Measurements from ENCODE around the gene ZNF512. TPM values are rescaled to one million over a fixed set of nuclear protein-coding genes. Genes with fewer than 3 reads are reported as not detected.
"Not testable (repeated sequence)": the region's sequence is repeated elsewhere in the genome, so short reads cannot be mapped to it uniquely, and the experiment has no call there.

Gene ZNF512
- total and polyA plus RNA-seq, 7 experiments from 2014 or later: 26.6 to 64.6 (median 48.6) TPM

GRCh38 chr2:27545348-27546141, 37.3 kb upstream of the ZNF512 start:
- Mint-ChIP-seq H3K27me3 (peaks cover 0 to 2% (median 0%) of the 10 kb centered on the region in 5 donors), H3K4me1 (no peaks in the 10 kb centered on the region), H3K36me3 (peaks cover 0 to 4% (median 3%) of the 10 kb centered on the region in 5 donors), H3K4me3 (no peak overlapping the region), H3K27ac (no peak overlapping the region), H3K9me3 (peaks cover 0 to 14% (median 2%) of the 10 kb centered on the region in 11 donors)
- Histone ChIP-seq H3K4me1 (ENCODE audit: control insufficient read depth in 2 of 2, insufficient read depth in 2 of 2, low read length in 2 of 2) (no peaks in the 10 kb centered on the region), H3K27me3 (ENCODE audit: control insufficient read depth in 2 of 2, insufficient read depth in 2 of 2, low read length in 2 of 2) (no peaks in the 10 kb centered on the region), H3K4me3 (ENCODE audit: low read length) (no peak overlapping the region), H3K9me3 (ENCODE audit: control insufficient read depth in 2 of 3, low read length in 3 of 3) (no peaks in the 10 kb centered on the region), H3K36me3 (ENCODE audit: control insufficient read depth in 2 of 3, insufficient read depth in 3 of 3, low read length in 3 of 3) (no peaks in the 10 kb centered on the region), H3K27ac (ENCODE audit: low read depth, low read length) (no peak overlapping the region)
- intact Hi-C loops (cut with micrococcal nuclease): no loop called here
- CTCF ChIA-PET: no interaction called here
- no peak for DNase-seq
- POLR2A ChIA-PET: no interaction called here
- no peak for ATAC-seq

GRCh38 chr2:27549303-27549702, 33.5 kb upstream of the ZNF512 start:
- Mint-ChIP-seq H3K9me3 (peaks cover 0 to 14% (median 2%) of the 10 kb centered on the region in 11 donors), H3K4me1 (no peaks in the 10 kb centered on the region), H3K27me3 (peaks cover 0 to 27% (median 0%) of the 10 kb centered on the region in 5 donors), H3K27ac (no peak overlapping the region), H3K4me3 (no peak overlapping the region), H3K36me3 (peaks cover 0 to 4% (median 3%) of the 10 kb centered on the region in 5 donors)
- ATAC-seq (no peak), DNase-seq (no peak)
- Histone ChIP-seq H3K9me3 (ENCODE audit: control insufficient read depth in 2 of 3, low read length in 3 of 3) (no peaks in the 10 kb centered on the region), H3K27ac (ENCODE audit: low read depth, low read length) (no peak overlapping the region), H3K27me3 (ENCODE audit: control insufficient read depth in 2 of 2, insufficient read depth in 2 of 2, low read length in 2 of 2) (no peaks in the 10 kb centered on the region), H3K4me1 (ENCODE audit: control insufficient read depth in 2 of 2, insufficient read depth in 2 of 2, low read length in 2 of 2) (no peaks in the 10 kb centered on the region), H3K4me3 (ENCODE audit: low read length) (no peak overlapping the region), H3K36me3 (ENCODE audit: control insufficient read depth in 2 of 3, insufficient read depth in 3 of 3, low read length in 3 of 3) (no peaks in the 10 kb centered on the region)
- intact Hi-C loops (cut with micrococcal nuclease): no loop called here
- ChIA-PET CTCF (no interaction called here), POLR2A (no interaction called here)

- no peaks in the 10 kb centered on the region for H3K36me3 ChIP-seq (ENCODE audit: control insufficient read depth in 2 of 3, insufficient read depth in 3 of 3, low read length in 3 of 3)
- Mint-ChIP-seq H3K36me3 (peaks cover 0 to 4% (median 0%) of the 10 kb centered on the region in 5 donors), H3K27me3 (peaks cover 0 to 37% (median 0%) of the 10 kb centered on the region in 5 donors), H3K4me3 (no peak overlapping the region), H3K4me1 (no peaks in the 10 kb centered on the region), H3K27ac (no peak overlapping the region), H3K9me3 (peaks cover 0 to 5% (median 2%) of the 10 kb centered on the region in 11 donors)
- ChIA-PET CTCF (no interaction called here), POLR2A (no interaction called here)
- no peaks in the 10 kb centered on the region for H3K4me1 ChIP-seq (ENCODE audit: control insufficient read depth in 2 of 2, insufficient read depth in 2 of 2, low read length in 2 of 2)
- H3K4me3 ChIP-seq (ENCODE audit: low read length): no peak overlapping the region
- no peak overlapping the region for H3K27ac ChIP-seq (ENCODE audit: low read depth, low read length)
- no peak for DNase-seq
- intact Hi-C loops (cut with micrococcal nuclease): no loop called here
- H3K27me3 ChIP-seq (ENCODE audit: control insufficient read depth in 2 of 2, insufficient read depth in 2 of 2, low read length in 2 of 2): no peaks in the 10 kb centered on the region
- no peaks in the 10 kb centered on the region for H3K9me3 ChIP-seq (ENCODE audit: control insufficient read depth in 2 of 3, low read length in 3 of 3)
- ATAC-seq: no peak
Measured at GRCh38 chr2:27551514-27551913, 31.3 kb upstream of the ZNF512 start.

- ATAC-seq (no peak), DNase-seq (no peak)
- no peaks in the 10 kb centered on the region for H3K36me3 Mint-ChIP-seq
- H3K4me3 ChIP-seq (ENCODE audit: low read length): no peak overlapping the region
- no peaks in the 10 kb centered on the region for H3K9me3 Mint-ChIP-seq
- CTCF ChIA-PET: no interaction called here
- no peak overlapping the region for H3K27ac ChIP-seq (ENCODE audit: low read depth, low read length)
- H3K36me3 ChIP-seq (ENCODE audit: control insufficient read depth in 2 of 3, insufficient read depth in 3 of 3, low read length in 3 of 3): no peaks in the 10 kb centered on the region
- peaks cover 0 to 37% (median 0%) of the 10 kb centered on the region in 5 donors for H3K27me3 Mint-ChIP-seq
- no peak overlapping the region for H3K4me3 Mint-ChIP-seq
- no peaks in the 10 kb centered on the region for H3K9me3 ChIP-seq (ENCODE audit: control insufficient read depth in 2 of 3, low read length in 3 of 3)
- no peaks in the 10 kb centered on the region for H3K4me1 ChIP-seq (ENCODE audit: control insufficient read depth in 2 of 2, insufficient read depth in 2 of 2, low read length in 2 of 2)
- POLR2A ChIA-PET: no interaction called here
- no peak overlapping the region for H3K27ac Mint-ChIP-seq
- intact Hi-C loops (cut with micrococcal nuclease): no loop called here
- no peaks in the 10 kb centered on the region for H3K4me1 Mint-ChIP-seq
- H3K27me3 ChIP-seq (ENCODE audit: control insufficient read depth in 2 of 2, insufficient read depth in 2 of 2, low read length in 2 of 2): no peaks in the 10 kb centered on the region
Measured at GRCh38 chr2:27552941-27553340, 29.9 kb upstream of the ZNF512 start.

GRCh38 chr2:27554451-27554850, 28.4 kb upstream of the ZNF512 start:
- DNase-seq; H3K27ac ChIP-seq (ENCODE audit: low read depth, low read length); H3K27me3 ChIP-seq (ENCODE audit: control insufficient read depth in 2 of 2, insufficient read depth in 2 of 2, low read length in 2 of 2); H3K27ac Mint-ChIP-seq; H3K4me3 Mint-ChIP-seq; intact Hi-C loops (cut with micrococcal nuclease); POLR2A ChIA-PET; H3K36me3 ChIP-seq (ENCODE audit: control insufficient read depth in 2 of 3, insufficient read depth in 3 of 3, low read length in 3 of 3); H3K4me1 ChIP-seq (ENCODE audit: control insufficient read depth in 2 of 2, insufficient read depth in 2 of 2, low read length in 2 of 2); H3K4me3 ChIP-seq (ENCODE audit: low read length); H3K9me3 ChIP-seq (ENCODE audit: control insufficient read depth in 2 of 3, low read length in 3 of 3); H3K36me3 Mint-ChIP-seq; CTCF ChIA-PET; ATAC-seq; H3K9me3 Mint-ChIP-seq; H3K4me1 Mint-ChIP-seq: not testable (repeated sequence)
- peaks cover 0 to 37% (median 4%) of the 10 kb centered on the region in 5 donors for H3K27me3 Mint-ChIP-seq

- CTCF ChIA-PET: no interaction called here
Measured at GRCh38 chr2:27559228-27559627, 23.6 kb upstream of the ZNF512 start.

GRCh38 chr2:27561060-27561459, 21.8 kb upstream of the ZNF512 start:
- no peaks in the 10 kb centered on the region for H3K27me3 ChIP-seq (ENCODE audit: control insufficient read depth in 2 of 2, insufficient read depth in 2 of 2, low read length in 2 of 2)
- ChIA-PET POLR2A (no interaction called here), CTCF (no interaction called here)
- H3K4me1 ChIP-seq (ENCODE audit: control insufficient read depth in 2 of 2, insufficient read depth in 2 of 2, low read length in 2 of 2): no peaks in the 10 kb centered on the region
- no peaks in the 10 kb centered on the region for H3K36me3 ChIP-seq (ENCODE audit: control insufficient read depth in 2 of 3, insufficient read depth in 3 of 3, low read length in 3 of 3)
- DNase-seq (no peak), ATAC-seq (no peak)
- Mint-ChIP-seq H3K36me3 (peaks cover 0 to 4% (median 0%) of the 10 kb centered on the region in 5 donors), H3K27me3 (peaks cover 11 to 28% (median 25%) of the 10 kb centered on the region in 5 donors), H3K27ac (no peak overlapping the region), H3K4me1 (peaks cover 0 to 5% (median 0%) of the 10 kb centered on the region in 7 donors), H3K4me3 (no peak overlapping the region), H3K9me3 (peaks cover 0 to under 1% (median 0%) of the 10 kb centered on the region in 11 donors)
- no peak overlapping the region for H3K4me3 ChIP-seq (ENCODE audit: low read length)
- intact Hi-C loops (cut with micrococcal nuclease): no loop called here
- H3K9me3 ChIP-seq (ENCODE audit: control insufficient read depth in 2 of 3, low read length in 3 of 3): no peaks in the 10 kb centered on the region
- no peak overlapping the region for H3K27ac ChIP-seq (ENCODE audit: low read depth, low read length)

More at GRCh38 chr2:27559228-27559627, 23.6 kb upstream of the ZNF512 start:
- H3K4me1 Mint-ChIP-seq: peaks cover 0 to 5% (median 0%) of the 10 kb centered on the region in 7 donors
- Histone ChIP-seq H3K4me1 (ENCODE audit: control insufficient read depth in 2 of 2, insufficient read depth in 2 of 2, low read length in 2 of 2) (no peaks in the 10 kb centered on the region), H3K9me3 (ENCODE audit: control insufficient read depth in 2 of 3, low read length in 3 of 3) (no peaks in the 10 kb centered on the region), H3K36me3 (ENCODE audit: control insufficient read depth in 2 of 3, insufficient read depth in 3 of 3, low read length in 3 of 3) (no peaks in the 10 kb centered on the region), H3K27ac (ENCODE audit: low read depth, low read length) (no peak overlapping the region), H3K27me3 (ENCODE audit: control insufficient read depth in 2 of 2, insufficient read depth in 2 of 2, low read length in 2 of 2) (no peaks in the 10 kb centered on the region), H3K4me3 (ENCODE audit: low read length) (no peak overlapping the region)
- H3K9me3 Mint-ChIP-seq: no peaks in the 10 kb centered on the region
- no peak overlapping the region for H3K27ac Mint-ChIP-seq
- no peak for ATAC-seq
- no peak overlapping the region for H3K4me3 Mint-ChIP-seq
- DNase-seq: no peak
- peaks cover 0 to 20% (median 14%) of the 10 kb centered on the region in 5 donors for H3K27me3 Mint-ChIP-seq
- intact Hi-C loops (cut with micrococcal nuclease): no loop called here
- POLR2A ChIA-PET: no interaction called here
- H3K36me3 Mint-ChIP-seq: peaks cover 0 to 2% (median 0%) of the 10 kb centered on the region in 5 donors

All from naive thymus-derived CD4-positive, alpha-beta T cell (primary cell).